H1 (cell line): Measurements from ENCODE around the gene CDS2. TPM values are rescaled to one million over a fixed set of nuclear protein-coding genes. Genes with fewer than 3 reads are reported as not detected.

ENCODE experiments used
- BRCA1 ChIP-seq: IDR thresholded peaks from 2 replicates; pipeline ENCODE4 v1.6.1; 2012; ENCODE audit warnings: low read depth, low read length, improper control_type of control experiment
- FOSL1 ChIP-seq: IDR thresholded peaks from 2 replicates; pipeline ENCODE4 v1.6.1; 2011; ENCODE audit warnings: mild to moderate bottlenecking, low read depth, low read length, moderate library complexity; ENCODE audit not compliant: insufficient read depth
- JUN ChIP-seq: IDR thresholded peaks from 2 replicates; pipeline ENCODE4 v1.6.1; 2011; ENCODE audit warnings: low read depth, mild to moderate bottlenecking, improper control_type of control experiment, low read length
- KDM5A ChIP-seq: fragments of 200-600 bp; IDR thresholded peaks from 2 replicates; pipeline ENCODE4 v1.7.1; 2012; ENCODE audit warnings: mild to moderate bottlenecking, low read length, inconsistent platforms, mixed read lengths
- POLR2A ChIP-seq, 2 experiments: IDR thresholded peaks; 1 replicate in 1 of 2; 2 replicates in 1 of 2; pipeline ENCODE4 v1.6.1; 2011; ENCODE audit warnings: low read depth in 2 of 2, low read length in 2 of 2, mild to moderate bottlenecking in 2 of 2; ENCODE audit errors: control extremely low read depth in 1 of 2
- SIN3A ChIP-seq, 2 experiments: IDR thresholded peaks in 1 of 2; conservative IDR thresholded peaks in 1 of 2; 2 replicates each; pipeline ENCODE4 v1.6.1; 2011 to 2012; ENCODE audit warnings: low read length in 2 of 2, improper control_type of control experiment in 1 of 2, low read depth in 1 of 2, mild to moderate bottlenecking in 1 of 2
- SIX5 ChIP-seq: IDR thresholded peaks from 2 replicates; pipeline ENCODE4 v1.6.1; 2011; ENCODE audit warnings: mild to moderate bottlenecking, low read depth, low read length
- polyA plus RNA-seq, 7 experiments: library from polyadenylated mRNA; depleted of rRNA in 3 of 7; stranded (reverse) in 5 of 7; unstranded in 2 of 7; fragments of >200 nt in 5 of 7; fragments of 200-250 nt in 2 of 7; gene quantifications; 1 replicate in 5 of 7; 2 replicates in 1 of 7; 4 replicates in 1 of 7; pipeline versions ENCODE4 v1.2.1 to v1.2.3, GENCODE V29; 2011 to 2013; ENCODE audit warnings: missing spikeins in 2 of 7, mixed read lengths in 2 of 7
- total RNA-seq: library from RNA; stranded (reverse); fragmentation: NEBNext Ultra II Directional; extraction: Animal tissue kit (Norgen Biotek cat#: 25700); gene quantifications from 2 replicates; pipeline ENCODE4 v1.2.1, GENCODE V29; 2021
- TF ChIP-seq, protein P1 (sequence below): IDR thresholded peaks from 2 replicates; pipeline ENCODE4 v1.6.1; 2012; ENCODE audit warnings: low read length, inconsistent platforms

CDS2 gene
- total and polyA plus RNA-seq, 2 of the 8 experiments (the other 6 are each of a cell fraction or from before 2014, with no cell fraction given), result 54.0 to 56.2 TPM

DNA sequence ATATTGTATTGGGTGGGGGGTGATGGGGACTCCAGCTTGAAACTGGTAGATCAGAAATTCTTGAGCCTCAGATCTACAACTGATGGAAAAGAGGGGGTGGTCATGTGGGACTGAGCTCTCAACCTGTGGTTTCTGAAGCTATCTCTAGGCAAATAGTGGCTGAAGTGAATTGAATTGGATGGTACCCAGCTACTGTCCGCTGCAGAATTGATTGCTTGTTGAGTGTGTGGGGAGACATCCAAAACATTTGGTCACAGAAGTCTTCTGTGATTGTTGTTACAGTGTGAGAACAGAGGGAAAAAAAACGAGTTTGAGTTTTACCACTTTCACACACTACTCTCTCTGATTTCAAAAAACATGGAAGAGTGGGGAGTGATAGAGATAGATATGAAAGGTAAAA lies 14.8 kb downstream of the CDS2 start (continued):
- TF ChIP-seq, protein P1, sequence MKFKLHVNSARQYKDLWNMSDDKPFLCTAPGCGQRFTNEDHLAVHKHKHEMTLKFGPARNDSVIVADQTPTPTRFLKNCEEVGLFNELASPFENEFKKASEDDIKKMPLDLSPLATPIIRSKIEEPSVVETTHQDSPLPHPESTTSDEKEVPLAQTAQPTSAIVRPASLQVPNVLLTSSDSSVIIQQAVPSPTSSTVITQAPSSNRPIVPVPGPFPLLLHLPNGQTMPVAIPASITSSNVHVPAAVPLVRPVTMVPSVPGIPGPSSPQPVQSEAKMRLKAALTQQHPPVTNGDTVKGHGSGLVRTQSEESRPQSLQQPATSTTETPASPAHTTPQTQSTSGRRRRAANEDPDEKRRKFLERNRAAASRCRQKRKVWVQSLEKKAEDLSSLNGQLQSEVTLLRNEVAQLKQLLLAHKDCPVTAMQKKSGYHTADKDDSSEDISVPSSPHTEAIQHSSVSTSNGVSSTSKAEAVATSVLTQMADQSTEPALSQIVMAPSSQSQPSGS, result no peak
- no peak for TF ChIP-seq POLR2A (IDR thresholded peaks at IDR 0.05; ENCODE audit: control extremely low read depth in 1 of 2, low read depth in 2 of 2, low read length in 2 of 2)
- TF ChIP-seq JUN, result no peak
- no peak for TF ChIP-seq SIN3A (conservative IDR thresholded peaks at IDR 0.05 in 1 of 2, IDR thresholded peaks at IDR 0.05 in 1 of 2; ENCODE audit: low read depth in 1 of 2, low read length in 2 of 2)
- TF ChIP-seq SIX5, result no peak
- no peak for TF ChIP-seq KDM5A
- no peak for TF ChIP-seq BRCA1
- no peak for TF ChIP-seq FOSL1
